ENCODE data around the gene DEK.

- TF ChIP-seq, protein P1, sequence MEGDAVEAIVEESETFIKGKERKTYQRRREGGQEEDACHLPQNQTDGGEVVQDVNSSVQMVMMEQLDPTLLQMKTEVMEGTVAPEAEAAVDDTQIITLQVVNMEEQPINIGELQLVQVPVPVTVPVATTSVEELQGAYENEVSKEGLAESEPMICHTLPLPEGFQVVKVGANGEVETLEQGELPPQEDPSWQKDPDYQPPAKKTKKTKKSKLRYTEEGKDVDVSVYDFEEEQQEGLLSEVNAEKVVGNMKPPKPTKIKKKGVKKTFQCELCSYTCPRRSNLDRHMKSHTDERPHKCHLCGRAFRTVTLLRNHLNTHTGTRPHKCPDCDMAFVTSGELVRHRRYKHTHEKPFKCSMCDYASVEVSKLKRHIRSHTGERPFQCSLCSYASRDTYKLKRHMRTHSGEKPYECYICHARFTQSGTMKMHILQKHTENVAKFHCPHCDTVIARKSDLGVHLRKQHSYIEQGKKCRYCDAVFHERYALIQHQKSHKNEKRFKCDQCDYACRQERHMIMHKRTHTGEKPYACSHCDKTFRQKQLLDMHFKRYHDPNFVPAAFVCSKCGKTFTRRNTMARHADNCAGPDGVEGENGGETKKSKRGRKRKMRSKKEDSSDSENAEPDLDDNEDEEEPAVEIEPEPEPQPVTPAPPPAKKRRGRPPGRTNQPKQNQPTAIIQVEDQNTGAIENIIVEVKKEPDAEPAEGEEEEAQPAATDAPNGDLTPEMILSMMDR (IDR thresholded peaks at IDR 0.05) = no peak
- no peak for TF ChIP-seq POLR2A (IDR thresholded peaks at IDR 0.05)
Measured at GRCh38 chr6:18254793-18255192, 9.5 kb downstream of the DEK start.
